HG02610 (cell line): Measurements from ENCODE around the gene STEAP1.

Source experiments
- ATAC-seq: cut with Tn5 transposase; IDR thresholded peaks from one replicate; pipeline ENCODE4 v1.9.1; 2021; ENCODE audit warnings: mild to moderate bottlenecking, moderate library complexity; ENCODE audit not compliant: unreplicated experiment

The STEAP1 gene

GRCh38 chr7:90210981-90211380 lies 56.7 kb downstream of the STEAP1 start:
- ATAC-seq = peak; percentile 13

DNA sequence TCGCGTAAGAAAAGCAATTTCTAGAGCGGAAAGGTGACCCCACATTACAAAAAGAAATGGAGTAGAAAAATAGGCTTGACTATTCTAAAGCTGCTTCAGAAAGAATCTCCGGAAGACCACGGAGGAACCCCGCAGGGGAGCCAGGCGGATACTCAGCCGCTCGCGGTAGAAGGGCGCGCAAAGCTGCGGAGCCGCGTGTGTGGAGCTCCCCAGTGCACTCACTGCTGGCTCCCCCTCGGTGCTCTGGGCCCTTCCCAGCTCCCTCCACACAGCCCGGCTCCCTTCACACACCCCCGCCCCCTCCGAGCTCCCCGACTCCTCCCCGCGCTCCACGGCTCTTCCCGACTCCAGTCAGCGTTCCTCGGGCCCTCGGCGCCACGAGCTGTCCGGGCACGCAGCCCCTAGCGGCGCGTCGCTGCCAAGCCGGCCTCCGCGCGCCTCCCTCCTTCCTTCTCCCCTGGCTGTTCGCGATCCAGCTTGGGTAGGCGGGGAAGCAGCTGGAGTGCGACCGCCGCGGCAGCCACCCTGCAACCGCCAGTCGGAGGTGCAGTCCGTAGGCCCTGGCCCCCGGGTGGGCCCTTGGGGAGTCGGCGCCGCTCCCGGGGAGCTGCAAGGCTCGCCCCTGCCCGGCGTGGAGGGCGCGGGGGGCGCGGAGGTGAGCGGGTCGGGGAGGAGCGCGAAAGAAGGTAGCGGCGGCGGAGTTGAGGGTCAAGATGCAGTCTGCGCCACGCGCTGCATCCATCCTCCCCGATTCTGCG lies 57.3 kb downstream of the STEAP1 start, which contains the start of gene STEAP2:
TSS of gene STEAP2 (plus strand) at position 350 of the 758 bp plus-strand sequence. CDS start 13,343 bp downstream, outside the sequence.
- ATAC-seq = peak; percentile 91

GRCh38 chr7:90212149-90212495 lies 57.9 kb downstream of the STEAP1 start:
- no peak for ATAC-seq

DNA sequence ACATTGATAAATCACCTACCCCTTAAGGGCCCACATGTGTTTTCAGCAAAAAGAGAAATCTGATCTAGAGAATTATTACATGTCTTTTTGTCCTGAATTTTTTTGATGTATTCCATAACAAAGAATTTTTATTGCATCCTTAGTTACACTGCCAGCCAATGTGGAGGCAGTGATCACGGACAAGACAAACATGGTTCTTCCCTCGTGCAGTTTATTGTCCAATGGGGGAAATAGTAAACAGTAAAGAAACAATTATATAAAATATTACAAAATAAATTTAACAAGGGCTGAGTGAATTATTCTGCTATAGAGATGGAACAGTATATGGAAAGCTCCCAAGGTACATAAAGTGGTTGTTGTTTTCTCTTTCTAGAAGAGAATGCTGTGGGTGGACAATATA lies 59.3 kb downstream of the STEAP1 start:
- no peak for ATAC-seq
